Mesendoderm (in vitro differentiated cells): ENCODE data around the gene YJEFN3.

Experiments
- DNase-seq: peaks from one replicate; pipeline ENCODE4 v3.0.0; 2013
- H2AK5ac ChIP-seq: 2 replicates; pipeline ENCODE4 v1.6.1; 2013; ENCODE audit warnings: low read length, inconsistent platforms
- H2BK120ac ChIP-seq: 2 replicates; pipeline ENCODE4 v1.6.1; 2013; ENCODE audit warnings: low read depth, mild to moderate bottlenecking, low read length, moderate library complexity, mixed read lengths
- H2BK15ac ChIP-seq: replicated peaks from 2 replicates; pipeline ENCODE4 v1.6.1; 2013; ENCODE audit warnings: low read depth, mild to moderate bottlenecking, moderate library complexity
- H2BK5ac ChIP-seq: 2 replicates; pipeline ENCODE4 v1.6.1; 2013; ENCODE audit warnings: low read length, inconsistent platforms
- H3K18ac ChIP-seq: 2 replicates; pipeline ENCODE4 v1.6.1; 2013; ENCODE audit warnings: mild to moderate bottlenecking, low read length, mixed read lengths
- H3K23ac ChIP-seq: one replicate; pipeline ENCODE4 v1.6.1; 2013; ENCODE audit warnings: low read length
- H3K27ac ChIP-seq: 2 replicates; pipeline ENCODE4 v1.5.1; 2013; ENCODE audit warnings: low read depth, mild to moderate bottlenecking, inconsistent platforms, low read length, moderate library complexity
- H3K27me3 ChIP-seq: 2 replicates; pipeline ENCODE4 v1.6.1; 2013; ENCODE audit warnings: low read length, control low read depth, mild to moderate bottlenecking, inconsistent platforms; ENCODE audit not compliant: insufficient read depth, poor library complexity
- H3K36me3 ChIP-seq: 2 replicates; pipeline ENCODE4 v1.6.1; 2013; ENCODE audit warnings: low read length, inconsistent platforms; ENCODE audit not compliant: control insufficient read depth, insufficient read depth
- H3K4ac ChIP-seq: one replicate; pipeline ENCODE4 v1.6.1; 2013; ENCODE audit warnings: low read depth, mild to moderate bottlenecking, low read length, moderate library complexity
- H3K4me1 ChIP-seq: 2 replicates; pipeline ENCODE4 v1.6.1; 2013; ENCODE audit warnings: low read depth, low read length, inconsistent platforms; ENCODE audit not compliant: control insufficient read depth
- H3K4me2 ChIP-seq: 2 replicates; pipeline ENCODE4 v1.6.1; 2013; ENCODE audit warnings: low read length
- H3K4me3 ChIP-seq: 2 replicates; pipeline ENCODE4 v1.5.1; 2013; ENCODE audit warnings: mild to moderate bottlenecking, low read length
- H3K56ac ChIP-seq: one replicate; pipeline ENCODE4 v1.6.1; 2013; ENCODE audit warnings: low read length
- H3K79me1 ChIP-seq: 2 replicates; pipeline ENCODE4 v1.6.1; 2013; ENCODE audit warnings: low read length, inconsistent platforms
- H3K79me2 ChIP-seq: 2 replicates; pipeline ENCODE4 v1.6.1; 2013; ENCODE audit warnings: mild to moderate bottlenecking, low read length; ENCODE audit not compliant: control insufficient read depth, insufficient read depth
- H3K9ac ChIP-seq: 2 replicates; pipeline ENCODE4 v1.6.1; 2013; ENCODE audit warnings: low read length, inconsistent platforms
- H4K5ac ChIP-seq: one replicate; pipeline ENCODE4 v1.6.1; 2013; ENCODE audit warnings: low read length
- H4K8ac ChIP-seq: one replicate; pipeline ENCODE4 v1.6.1; 2013; ENCODE audit warnings: low read depth, mild to moderate bottlenecking, control low read depth, low read length, moderate library complexity
- WGBS: extraction: QIAGEN DNeasy Blood & Tissue Kit; methylation state at CpG from one replicate; pipeline ENCODE4 v1.1.7; 2013; ENCODE audit warnings: low lambda C conversion rate, missing lambda C conversion rate; ENCODE audit not compliant: insufficient coverage; ENCODE audit errors: extremely low coverage; 5-methylcytosine and 5-hydroxymethylcytosine counted together

The YJEFN3 gene

DNA sequence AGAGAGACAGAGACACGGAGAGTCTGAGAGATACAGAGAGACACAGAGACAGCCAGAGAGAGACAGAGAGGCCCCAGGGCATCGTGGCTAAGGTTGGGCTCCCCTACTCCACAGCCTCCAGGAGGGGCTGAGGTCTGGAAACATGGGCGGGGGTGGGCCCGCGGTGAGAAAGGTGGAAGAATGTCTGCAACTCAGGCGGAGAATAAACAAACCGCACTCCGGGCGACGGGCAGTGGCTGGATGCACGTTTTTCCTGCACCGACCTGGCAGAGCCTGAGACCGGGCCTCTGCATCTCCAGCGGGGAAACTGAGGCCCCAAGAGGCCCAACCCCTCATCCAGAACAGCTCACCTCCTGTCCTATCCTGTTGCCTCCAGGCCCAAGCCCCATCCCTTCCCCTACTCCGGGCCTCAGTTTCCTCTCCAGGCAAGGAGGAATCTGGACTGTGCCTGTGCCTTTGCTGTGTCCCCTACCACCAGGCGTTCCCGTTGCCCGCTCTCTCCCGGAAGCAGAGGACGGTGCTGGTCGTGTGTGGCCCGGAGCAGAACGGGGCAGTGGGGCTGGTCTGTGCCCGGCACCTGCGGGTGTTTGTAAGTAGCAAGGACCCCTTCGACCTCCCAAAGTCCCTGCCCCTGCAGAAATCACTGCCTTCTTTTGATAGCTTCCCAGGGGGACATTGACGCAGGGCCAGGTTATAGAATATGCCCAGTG, 6.0 kb downstream of the YJEFN3 start:
- no peak overlapping the region for H3K4ac ChIP-seq
- no peak overlapping the region for H3K18ac ChIP-seq
- no peaks in the 10 kb centered on the region for H3K36me3 ChIP-seq
- WGBS, result no CpG with 5 or more reads among the region's 27 CpGs
- no peaks in the 10 kb centered on the region for H3K79me1 ChIP-seq
- no peak overlapping the region for H3K23ac ChIP-seq
- H3K56ac ChIP-seq, result no peak overlapping the region
- no peak overlapping the region for H3K4me3 ChIP-seq
- no peak overlapping the region for H3K9ac ChIP-seq
- H3K27me3 ChIP-seq, result peaks cover 2% of the 10 kb centered on the region
- H4K8ac ChIP-seq, result no peak overlapping the region
- H3K79me2 ChIP-seq, result no peaks in the 10 kb centered on the region
- H2BK120ac ChIP-seq, result no peak overlapping the region
- no peaks in the 10 kb centered on the region for H3K4me1 ChIP-seq
- H2AK5ac ChIP-seq, result no peak overlapping the region
- H3K27ac ChIP-seq, result no peak overlapping the region
- H2BK15ac ChIP-seq, result no peak overlapping the region
- H4K5ac ChIP-seq, result no peak overlapping the region
- no peak for DNase-seq
- no peak overlapping the region for H3K4me2 ChIP-seq
- no peak overlapping the region for H2BK5ac ChIP-seq

DNA sequence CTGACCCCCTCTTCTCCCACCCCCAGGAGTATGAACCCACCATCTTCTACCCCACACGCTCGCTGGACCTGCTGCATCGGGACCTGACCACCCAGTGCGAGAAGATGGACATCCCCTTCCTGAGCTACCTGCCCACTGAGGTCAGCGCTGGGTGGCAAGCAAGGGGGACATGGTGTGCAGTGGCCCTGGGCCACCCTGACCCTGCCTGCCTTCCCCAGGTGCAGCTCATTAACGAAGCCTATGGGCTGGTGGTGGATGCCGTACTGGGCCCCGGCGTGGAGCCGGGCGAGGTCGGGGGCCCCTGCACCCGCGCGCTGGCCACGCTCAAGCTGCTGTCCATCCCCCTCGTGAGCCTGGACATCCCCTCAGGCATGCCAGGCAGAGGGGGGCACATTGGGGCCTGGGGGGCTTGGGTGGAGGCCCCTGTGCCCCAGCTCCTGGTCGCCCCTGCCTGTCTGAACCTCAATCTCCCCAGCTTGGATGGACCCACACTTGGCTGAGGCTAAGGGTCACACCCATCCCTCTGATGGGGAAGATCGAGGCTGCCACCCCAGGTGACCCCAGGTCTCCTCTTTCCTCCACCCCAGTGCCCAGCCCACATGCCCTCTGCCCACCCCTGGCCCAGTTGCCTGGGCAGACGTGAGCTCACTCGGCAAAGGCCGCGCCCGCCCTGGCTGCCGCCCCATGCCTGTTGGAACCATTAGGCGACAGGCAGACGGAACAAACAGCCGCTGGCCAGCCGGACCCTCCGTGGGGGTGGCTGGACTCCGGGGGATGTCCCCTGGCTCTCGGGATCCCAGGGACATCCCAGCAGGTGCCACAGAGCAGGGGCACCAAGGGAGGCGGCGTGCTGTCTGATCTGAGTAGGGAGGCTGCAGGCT, 6.8 kb downstream of the YJEFN3 start:
- Histone ChIP-seq H3K79me2 (no peaks in the 10 kb centered on the region), H3K23ac (no peak overlapping the region), H3K79me1 (no peaks in the 10 kb centered on the region), H2BK120ac (no peak overlapping the region), H4K5ac (no peak overlapping the region), H2AK5ac (no peak overlapping the region), H3K56ac (no peak overlapping the region), H3K4me3 (no peak overlapping the region), H3K9ac (no peak overlapping the region), H3K27me3 (peaks cover 2% of the 10 kb centered on the region), H2BK15ac (no peak overlapping the region), H4K8ac (no peak overlapping the region), H2BK5ac (no peak overlapping the region), H3K18ac (no peak overlapping the region), H3K4ac (no peak overlapping the region), H3K27ac (no peak overlapping the region), H3K36me3 (no peaks in the 10 kb centered on the region), H3K4me2 (no peak overlapping the region), H3K4me1 (no peaks in the 10 kb centered on the region)
- DNase-seq, result no peak
- no CpG with 5 or more reads among the region's 34 CpGs for WGBS

DNA sequence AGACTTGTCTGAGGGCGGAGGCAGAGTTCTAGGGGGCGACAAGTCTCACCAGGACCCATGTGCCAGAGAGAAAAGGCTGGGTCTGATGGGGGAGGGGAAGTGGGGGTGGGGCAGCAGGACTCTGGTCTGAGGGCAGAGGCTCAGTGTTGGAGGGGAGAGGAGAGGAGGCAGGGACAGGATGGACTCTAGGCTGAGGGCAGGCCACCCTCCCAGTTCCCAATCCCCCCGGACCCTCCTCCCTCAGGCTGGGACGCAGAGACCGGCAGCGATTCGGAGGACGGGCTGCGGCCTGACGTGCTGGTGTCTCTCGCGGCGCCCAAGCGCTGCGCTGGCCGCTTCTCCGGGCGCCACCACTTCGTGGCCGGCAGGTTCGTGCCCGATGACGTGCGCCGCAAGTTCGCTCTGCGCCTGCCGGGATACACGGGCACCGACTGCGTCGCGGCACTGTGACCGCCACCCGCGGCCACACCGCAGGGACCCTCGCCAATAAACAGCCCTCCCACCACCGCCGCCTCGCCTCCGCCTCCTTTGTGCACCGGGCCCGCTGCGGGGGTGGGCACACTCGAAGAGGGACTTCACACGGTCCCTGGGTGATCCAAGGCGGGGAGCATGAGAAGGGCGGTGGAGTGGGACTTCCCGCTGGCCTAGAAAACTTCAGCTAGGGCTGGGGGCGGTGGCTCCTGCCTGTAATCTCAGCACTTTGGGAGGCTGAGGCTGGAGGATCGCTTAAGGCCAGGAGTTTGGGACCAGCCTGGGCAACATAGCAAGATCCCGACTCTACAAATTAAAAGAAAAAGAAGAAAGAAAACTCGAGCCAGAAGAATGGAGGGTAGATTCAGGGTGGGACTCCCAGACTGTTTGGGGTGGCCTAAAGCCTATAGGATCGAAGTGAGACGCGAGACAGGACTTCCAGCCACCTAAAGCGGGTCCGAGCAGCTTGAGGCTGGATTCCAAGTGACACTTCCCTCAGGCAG, 8.7 kb downstream of the YJEFN3 start:
- H2BK120ac ChIP-seq, result no peak overlapping the region
- no peak overlapping the region for H2AK5ac ChIP-seq
- H2BK5ac ChIP-seq, result no peak overlapping the region
- no peak for DNase-seq
- H3K18ac ChIP-seq, result no peak overlapping the region
- H3K27ac ChIP-seq, result no peak overlapping the region
- no peak overlapping the region for H3K4me3 ChIP-seq
- no peak overlapping the region for H4K8ac ChIP-seq
- no peak overlapping the region for H2BK15ac ChIP-seq
- no peak overlapping the region for H3K4ac ChIP-seq
- H3K4me2 ChIP-seq, result no peak overlapping the region
- H3K23ac ChIP-seq, result no peak overlapping the region
- H3K36me3 ChIP-seq, result no peaks in the 10 kb centered on the region
- H3K79me2 ChIP-seq, result no peaks in the 10 kb centered on the region
- H3K9ac ChIP-seq, result no peak overlapping the region
- peaks cover 2% of the 10 kb centered on the region for H3K27me3 ChIP-seq
- H3K4me1 ChIP-seq, result peaks cover 2% of the 10 kb centered on the region
- H3K56ac ChIP-seq, result no peak overlapping the region
- no peaks in the 10 kb centered on the region for H3K79me1 ChIP-seq
- WGBS, result no CpG with 5 or more reads among the region's 59 CpGs
- no peak overlapping the region for H4K5ac ChIP-seq

DNA sequence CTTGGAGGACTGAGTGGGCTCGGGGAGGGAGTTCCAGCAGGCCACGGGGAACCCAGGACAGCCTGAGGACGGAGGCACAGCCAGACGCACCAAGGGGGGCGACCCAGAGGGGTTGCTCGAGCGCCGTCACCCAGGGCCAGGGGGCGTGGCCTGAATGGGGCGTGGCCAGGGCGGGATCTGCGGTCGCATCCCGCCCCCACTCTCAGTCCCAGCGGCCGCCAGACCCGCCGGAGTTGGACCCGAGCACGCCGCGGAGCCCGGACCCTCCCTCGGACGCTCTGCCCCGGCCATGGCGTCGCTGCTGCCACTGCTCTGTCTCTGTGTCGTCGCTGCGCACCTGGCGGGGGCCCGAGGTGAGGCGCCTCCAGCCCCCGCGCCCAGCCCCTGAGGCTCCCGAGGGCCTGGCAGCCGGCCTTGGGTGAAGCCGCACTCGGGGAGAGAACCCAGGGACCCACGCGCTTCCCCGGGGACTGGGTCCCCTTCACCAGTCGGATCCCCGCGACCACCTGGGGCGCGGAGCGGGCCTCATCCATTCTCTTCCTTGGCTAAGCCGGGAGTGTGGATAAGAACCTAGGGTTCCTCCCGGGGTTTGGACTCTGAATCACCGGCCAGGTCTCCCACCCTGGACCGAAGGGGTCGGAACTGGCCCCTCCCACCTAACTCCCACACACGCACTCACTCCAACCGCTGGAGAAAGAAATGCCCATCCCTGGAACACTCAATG, 9.5 kb downstream of the YJEFN3 start, which contains the start of gene CILP2:
CILP2 (plus strand) TSS at position 205 of the 724 bp plus-strand sequence; CDS start at position 290, 85 bp downstream.
- Histone ChIP-seq H2BK5ac (no peak within 1 kb of the TSS), H3K4me1 (peaks cover 2% of the 10 kb centered on the region), H4K8ac (no peak within 1 kb of the TSS), H2AK5ac (no peak within 1 kb of the TSS), H3K4me2 (peak within 1 kb of the TSS; percentile 57), H3K27ac (no peak within 1 kb of the TSS), H3K18ac (no peak within 1 kb of the TSS), H3K79me2 (no peaks in the 10 kb centered on the region), H2BK120ac (no peak within 1 kb of the TSS), H4K5ac (no peak within 1 kb of the TSS), H3K4ac (no peak within 1 kb of the TSS), H3K56ac (peak within 1 kb of the TSS; percentile 71), H3K36me3 (no peaks in the 10 kb centered on the region), H2BK15ac (no peak within 1 kb of the TSS), H3K79me1 (no peaks in the 10 kb centered on the region), H3K27me3 (peaks cover 2% of the 10 kb centered on the region), H3K9ac (peak within 1 kb of the TSS; percentile 52), H3K23ac (no peak within 1 kb of the TSS), H3K4me3 (no peak within 1 kb of the TSS)
- no CpG with 5 or more reads among the region's 56 CpGs for WGBS
- peak; percentile 69 for DNase-seq

DNA sequence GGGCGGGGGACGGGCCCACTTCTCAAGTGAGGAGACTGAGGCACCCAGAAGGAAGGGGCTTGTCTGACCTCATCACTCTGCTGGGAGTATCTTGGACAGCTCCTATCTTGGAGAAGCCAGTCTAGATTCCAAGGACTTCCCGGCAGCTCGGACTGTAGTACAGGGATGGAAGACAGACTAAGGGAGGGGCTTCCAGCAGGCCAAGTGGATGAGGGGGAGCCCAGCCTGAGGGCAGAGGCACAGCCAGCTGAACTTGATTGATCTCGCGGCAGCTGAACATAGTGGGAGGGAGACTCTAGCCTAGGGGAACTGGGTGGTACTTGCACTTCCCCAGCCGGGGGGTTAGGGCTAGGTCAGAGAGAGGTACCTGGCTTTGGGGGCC, 10.1 kb downstream of the YJEFN3 start:
- H3K9ac ChIP-seq, result no peak overlapping the region
- H2BK120ac ChIP-seq, result no peak overlapping the region
- no peak overlapping the region for H3K27ac ChIP-seq
- no peak overlapping the region for H2BK15ac ChIP-seq
- no peak overlapping the region for H3K18ac ChIP-seq
- peaks cover 2% of the 10 kb centered on the region for H3K27me3 ChIP-seq
- H3K4me3 ChIP-seq, result no peak overlapping the region
- H2AK5ac ChIP-seq, result no peak overlapping the region
- no peak overlapping the region for H3K23ac ChIP-seq
- peak; percentile 36 for DNase-seq
- no peak overlapping the region for H2BK5ac ChIP-seq
- H3K4me2 ChIP-seq, result no peak overlapping the region
- no peaks in the 10 kb centered on the region for H3K79me2 ChIP-seq
- no CpG with 5 or more reads among the region's 7 CpGs for WGBS
- no peak overlapping the region for H3K4ac ChIP-seq
- H3K56ac ChIP-seq, result no peak overlapping the region
- H4K5ac ChIP-seq, result no peak overlapping the region
- peaks cover 2% of the 10 kb centered on the region for H3K4me1 ChIP-seq
- H3K36me3 ChIP-seq, result no peaks in the 10 kb centered on the region
- H4K8ac ChIP-seq, result no peak overlapping the region
- H3K79me1 ChIP-seq, result no peaks in the 10 kb centered on the region
